GM21381 (cell line): Measurements from ENCODE around the gene ANKRD55.
"Not testable (repeated sequence)": the region's sequence is repeated elsewhere in the genome, so short reads cannot be mapped to it uniquely, and the experiment has no call there.

Experiments
- ATAC-seq: cut with Tn5 transposase; IDR thresholded peaks from one replicate; pipeline ENCODE4 v1.9.1; 2021; ENCODE audit warnings: mild to moderate bottlenecking, moderate library complexity; ENCODE audit not compliant: unreplicated experiment

Gene ANKRD55

DNA sequence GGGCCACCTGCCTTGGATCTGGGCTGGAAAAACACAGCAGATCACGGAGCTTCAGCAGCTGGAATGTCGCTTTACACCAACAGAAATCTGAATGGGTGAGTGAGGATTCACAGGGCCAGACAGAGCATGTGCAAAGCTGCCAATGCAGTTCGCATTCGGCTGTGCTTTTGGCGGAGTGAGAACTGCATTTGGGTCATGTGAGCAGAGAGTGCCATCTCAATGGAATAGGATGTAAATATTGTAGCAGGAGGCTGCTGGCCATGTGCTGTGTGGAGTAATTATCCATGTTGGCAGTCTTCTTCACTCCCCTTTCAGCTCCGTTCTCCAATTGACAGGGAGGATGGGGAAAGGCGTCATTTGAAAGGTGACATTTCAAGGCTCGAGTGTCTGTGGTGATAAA is at the start of gene ANKRD55:
TSS of gene ANKRD55 (minus strand) at position 101 of the 400 bp plus-strand sequence. CDS start 417 bp downstream, outside the sequence.
- no peak for ATAC-seq

DNA sequence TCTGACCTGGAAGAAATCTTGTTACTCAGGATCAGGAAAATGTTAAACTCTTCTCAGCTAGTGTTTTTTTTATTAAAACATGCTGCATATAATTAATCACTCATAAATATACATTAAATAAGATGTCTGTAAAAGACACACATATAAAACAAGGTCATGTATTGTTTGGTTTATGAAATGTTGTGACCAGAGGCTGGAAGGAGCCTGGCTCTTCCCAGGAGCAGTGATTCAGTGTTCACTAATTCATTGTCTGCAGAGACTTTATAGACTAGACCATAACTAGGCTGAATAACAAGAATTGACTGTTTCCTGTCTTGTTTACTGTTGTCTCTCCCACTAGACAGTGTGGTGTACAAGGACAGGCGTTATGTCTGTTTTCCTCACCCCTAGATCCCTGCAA is 49.1 kb upstream of the ANKRD55 start:
- no peak for ATAC-seq

DNA sequence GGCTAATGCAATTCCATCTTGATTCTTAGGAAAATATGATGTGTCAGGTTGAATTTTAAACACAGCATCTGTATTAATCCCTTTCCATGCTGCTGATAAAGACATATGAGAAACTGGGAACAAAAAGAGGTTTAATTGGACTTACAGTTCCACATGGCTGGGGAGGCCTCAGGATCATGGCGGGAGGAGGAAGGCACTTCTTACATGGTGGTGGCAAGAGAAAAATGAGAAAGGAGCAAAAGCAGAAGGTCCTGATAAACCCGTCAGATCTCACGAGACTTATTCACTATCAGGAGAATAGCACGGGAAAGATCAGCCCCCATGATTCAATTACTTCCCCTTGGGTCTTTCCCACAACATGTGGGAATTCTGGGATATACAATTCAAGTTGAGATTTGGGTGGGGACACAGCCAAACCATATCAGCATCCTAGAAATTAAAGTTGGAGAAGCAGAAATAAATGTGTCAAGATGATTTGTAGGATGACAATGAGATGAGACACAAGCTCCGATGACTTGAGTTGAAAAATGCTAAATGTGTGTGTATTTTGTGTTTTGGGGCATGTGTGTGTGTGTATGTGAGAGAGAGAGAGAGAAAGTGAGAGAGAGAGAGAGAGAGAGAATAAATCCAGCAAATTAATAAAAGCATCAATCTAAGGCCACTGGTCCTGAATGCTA is 48.5 kb upstream of the ANKRD55 start:
- ATAC-seq: no peak

DNA sequence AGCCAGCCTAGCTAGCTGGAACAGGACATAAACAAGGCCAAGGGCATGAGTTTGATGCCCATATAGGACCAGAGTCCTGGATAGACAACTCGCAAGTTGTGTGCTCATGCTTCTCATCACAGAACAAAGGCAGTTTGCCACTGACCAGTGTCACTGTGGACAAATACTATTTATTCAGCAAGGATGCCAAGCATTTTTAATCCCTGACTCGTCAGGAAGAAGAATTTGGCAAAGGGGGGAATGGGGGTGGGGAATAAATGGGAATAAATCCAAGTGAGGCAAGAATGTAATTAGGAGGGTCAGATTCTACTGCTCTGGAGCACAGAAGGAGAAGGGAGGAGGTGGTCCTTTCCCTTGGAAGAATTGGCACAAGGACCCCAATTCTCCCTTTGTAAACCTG is 46.8 kb upstream of the ANKRD55 start:
- no peak for ATAC-seq

DNA sequence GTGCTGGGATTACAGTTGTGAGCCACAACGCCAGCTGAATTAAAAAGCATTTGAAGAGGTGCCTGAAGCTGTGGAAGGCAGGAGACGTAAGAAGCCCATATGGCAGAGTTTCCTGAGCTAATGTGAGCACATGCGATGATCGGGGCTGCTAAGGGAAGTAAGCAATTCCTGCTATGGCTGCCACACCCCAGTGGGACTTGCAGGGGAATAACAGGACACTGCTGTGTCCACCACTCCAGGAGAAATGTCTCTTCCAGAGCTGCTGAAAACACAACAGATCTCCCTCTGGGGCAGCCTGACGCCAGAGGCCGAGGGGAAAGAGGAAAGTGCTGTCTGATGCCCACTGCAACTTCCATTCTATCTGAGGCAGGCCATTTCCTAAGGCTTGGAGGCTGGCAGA is 46.2 kb upstream of the ANKRD55 start:
- ATAC-seq: no peak

DNA sequence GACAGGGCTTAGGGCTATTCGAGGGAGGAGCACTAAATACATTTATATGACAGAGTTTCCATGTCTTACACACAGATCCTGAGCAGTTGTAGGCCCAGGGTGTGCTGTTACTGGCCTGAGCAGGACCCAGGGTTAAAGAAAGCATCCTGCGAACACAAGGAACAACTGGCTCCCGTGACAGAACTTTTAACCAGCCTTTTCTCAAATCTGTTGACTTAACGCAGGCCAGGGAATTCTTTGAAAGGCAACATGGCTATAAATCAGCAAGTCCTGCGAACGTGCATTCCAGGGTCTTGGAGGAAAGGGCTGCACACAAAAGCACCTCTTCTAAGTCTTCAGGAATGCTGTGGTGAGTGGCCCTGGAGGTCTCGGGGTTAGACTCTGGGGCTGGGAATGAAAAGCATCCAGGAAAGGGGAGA is 45.2 kb upstream of the ANKRD55 start:
- ATAC-seq: no peak

DNA sequence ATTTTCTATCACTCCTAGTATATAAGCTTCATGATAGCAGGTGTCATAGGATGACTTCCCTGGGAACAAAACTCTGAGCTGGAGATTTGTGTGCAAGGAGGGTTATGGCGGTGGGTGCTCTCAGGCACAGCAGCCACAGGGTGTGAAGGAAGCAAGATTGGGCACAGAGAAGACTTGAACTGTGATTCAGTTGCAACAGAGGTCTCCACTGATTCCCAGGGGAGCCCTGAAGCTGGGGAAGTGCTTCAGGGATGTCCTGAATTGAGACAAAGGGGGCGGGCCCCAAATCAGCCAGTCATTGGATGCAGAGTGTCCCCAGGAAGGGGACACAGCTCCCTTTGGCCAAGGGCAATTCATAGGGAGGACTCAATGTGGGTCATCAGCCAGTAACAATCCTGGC is 44.4 kb upstream of the ANKRD55 start:
- no peak for ATAC-seq

DNA sequence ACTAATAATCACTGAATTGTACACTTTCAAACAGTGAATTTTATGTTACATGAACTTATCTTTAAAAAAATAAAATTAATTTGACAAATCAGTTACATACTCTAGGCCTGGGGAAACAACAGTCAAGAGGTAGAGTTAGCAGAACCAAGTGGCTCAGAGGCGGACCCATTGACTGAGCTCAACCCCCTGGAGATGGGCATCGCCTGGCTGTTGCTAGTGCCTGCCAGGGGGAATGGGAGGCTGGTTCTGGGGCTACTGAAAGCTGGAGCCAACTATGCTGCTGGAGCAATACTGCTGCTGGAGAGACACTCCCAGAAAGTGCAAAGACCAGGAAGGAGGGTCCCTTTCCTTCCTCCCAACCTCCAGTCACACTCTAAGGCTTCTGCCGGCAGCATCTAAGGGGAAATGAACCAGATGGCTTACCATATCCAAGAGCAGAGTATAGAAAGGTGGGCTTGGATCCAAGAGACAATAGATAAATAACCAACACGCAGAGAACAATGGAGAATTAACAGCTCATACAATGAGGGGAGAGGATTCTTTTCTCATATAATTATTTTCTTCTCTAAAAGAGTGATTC is 40.3 kb upstream of the ANKRD55 start:
- ATAC-seq: no peak

DNA sequence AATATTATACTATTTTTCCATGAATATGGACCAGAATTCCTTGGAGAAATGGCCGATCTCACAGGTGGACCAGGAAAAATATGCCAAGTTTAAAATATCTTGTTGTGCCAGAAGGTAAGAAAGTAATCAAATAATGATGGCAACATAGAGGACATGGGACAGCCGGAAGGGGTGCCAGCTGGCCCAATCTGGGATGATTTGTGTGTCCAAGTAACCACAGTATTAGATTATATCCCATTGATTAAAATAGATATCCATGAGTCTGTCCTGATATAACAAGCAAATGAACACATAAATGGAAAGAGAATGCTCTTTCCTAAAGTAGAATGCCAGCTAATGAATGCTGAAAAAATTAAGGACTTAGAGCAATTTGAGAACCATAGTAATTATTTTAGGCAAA is 39.6 kb upstream of the ANKRD55 start:
- no peak for ATAC-seq

DNA sequence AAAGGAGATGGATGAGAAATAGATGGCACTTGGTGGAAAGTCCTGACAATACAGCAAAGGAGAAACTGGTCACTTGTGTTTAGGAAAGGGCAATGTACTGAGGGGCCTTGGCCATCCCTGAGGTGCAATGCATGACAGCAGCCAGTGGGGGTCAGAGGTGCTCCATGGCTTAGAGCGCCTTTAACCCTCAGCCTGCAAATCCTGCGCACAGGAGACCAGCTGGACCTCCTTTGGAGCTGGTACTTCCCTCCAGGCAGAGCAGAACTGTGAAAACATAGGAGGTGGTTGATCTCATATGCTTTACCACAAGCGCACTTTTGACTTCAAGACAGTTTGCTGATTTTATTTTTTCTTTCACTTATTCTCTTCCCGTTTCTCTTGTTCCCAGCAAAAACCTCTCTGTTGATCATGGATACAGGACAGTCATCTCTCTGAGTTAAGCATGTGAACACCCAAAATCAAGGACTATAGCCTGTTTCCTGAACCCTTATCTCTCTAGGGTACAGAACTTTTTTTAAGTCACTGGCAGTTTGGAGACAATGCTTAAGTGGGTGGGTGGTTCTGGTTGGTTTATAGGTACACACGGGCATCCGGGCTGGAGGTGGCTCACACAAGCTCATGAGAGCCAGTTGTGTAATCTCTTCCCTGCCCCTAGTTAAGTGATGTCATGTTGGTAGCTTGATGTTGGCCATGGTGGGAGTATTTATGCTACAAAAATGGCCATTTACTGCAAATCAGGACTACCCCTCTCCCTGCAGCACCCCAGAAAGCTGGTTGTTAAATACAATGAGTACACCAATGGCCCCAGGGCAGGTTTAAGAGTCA is 37.6 kb upstream of the ANKRD55 start:
- peak; percentile 87 for ATAC-seq

DNA sequence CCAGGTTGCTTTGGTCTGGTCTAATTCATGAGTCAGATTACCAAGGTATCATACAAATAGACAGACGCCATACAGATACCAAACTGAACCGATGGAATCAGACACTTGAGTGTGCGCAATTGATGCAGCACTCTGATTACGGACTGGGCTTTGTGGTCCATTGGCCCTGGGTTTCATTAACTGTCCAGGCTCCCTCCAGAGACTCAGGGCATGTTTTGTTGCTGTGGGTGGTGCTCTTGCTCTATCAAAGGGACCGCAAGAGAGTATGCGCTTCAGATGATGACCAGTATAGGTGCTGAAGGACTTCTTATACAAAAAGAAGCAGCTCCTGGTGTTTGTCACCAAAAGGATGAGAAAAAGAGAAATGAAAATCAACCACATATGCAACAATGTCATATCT is 36.9 kb upstream of the ANKRD55 start:
- no peak for ATAC-seq

DNA sequence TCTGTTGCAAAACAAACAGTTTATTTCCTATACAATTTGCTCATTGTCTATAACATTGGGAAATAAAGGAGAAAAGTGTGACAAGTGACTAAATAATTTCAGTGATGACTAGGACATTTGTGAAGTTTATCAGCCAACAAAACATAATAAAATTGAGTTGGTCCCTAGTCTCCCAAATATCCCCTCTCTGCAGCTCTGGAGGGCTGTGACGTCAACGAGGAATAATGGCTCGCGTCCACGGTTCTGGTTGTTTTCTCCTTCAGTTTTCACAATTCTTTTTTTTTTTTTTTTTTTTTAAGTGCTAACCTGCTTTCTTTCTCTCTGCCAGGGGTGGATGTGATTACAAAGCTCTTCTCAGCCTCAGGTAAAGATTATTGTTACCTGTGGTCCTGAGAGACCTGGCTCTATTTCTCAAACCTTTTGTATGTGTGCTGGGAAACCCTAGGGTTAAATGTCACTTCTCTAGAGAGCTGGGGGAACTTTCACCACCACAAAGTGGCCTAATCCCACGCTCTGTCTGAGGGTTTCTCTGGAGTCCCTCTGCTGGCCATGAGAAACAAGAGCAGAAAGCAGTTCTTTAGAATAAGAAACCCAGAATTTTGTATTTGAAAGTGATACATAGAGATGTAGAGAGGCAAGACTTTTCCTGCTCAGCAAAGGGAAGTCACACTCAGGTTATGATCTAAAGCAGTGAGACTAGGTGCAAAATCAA is 36.2 kb upstream of the ANKRD55 start:
- ATAC-seq: no peak

DNA sequence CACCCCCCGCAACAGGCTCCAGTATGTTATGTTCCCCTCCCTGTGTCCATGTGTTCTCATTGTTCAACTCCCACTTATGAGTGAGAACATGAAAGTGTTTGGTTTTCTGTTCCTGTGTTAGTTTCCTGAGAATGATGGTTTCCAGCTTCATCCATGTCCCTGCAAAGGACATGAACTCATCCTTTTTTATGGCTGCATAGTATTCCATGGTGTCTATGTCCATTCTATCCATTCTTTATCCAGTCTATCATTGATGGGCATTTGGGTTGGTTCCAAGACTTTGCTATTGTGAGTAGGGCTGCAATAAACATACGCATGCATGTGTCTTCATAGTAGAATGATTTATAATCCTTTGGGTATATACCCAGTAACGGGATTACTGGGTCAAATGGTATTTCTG is 35.6 kb upstream of the ANKRD55 start:
- not testable (repeated sequence) for ATAC-seq

DNA sequence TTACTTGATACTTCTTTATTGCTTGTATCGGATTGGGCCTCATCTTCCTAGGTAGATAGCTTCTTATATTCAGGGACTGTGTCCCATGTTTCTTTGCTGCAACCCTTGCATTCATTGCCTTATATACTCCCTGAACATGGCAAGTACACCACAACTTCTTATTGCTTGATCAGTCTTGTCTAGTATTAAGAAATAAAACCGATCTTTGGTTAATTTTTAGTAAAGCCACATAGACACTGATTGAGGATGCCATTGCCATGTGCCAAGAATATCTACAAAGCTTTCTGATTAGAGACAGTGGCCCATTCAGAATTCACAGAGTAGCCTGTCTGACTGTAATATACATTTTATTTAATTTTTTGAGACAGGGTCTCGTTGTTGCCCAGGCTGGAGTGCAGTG is 34.7 kb upstream of the ANKRD55 start:
- ATAC-seq: no peak

DNA sequence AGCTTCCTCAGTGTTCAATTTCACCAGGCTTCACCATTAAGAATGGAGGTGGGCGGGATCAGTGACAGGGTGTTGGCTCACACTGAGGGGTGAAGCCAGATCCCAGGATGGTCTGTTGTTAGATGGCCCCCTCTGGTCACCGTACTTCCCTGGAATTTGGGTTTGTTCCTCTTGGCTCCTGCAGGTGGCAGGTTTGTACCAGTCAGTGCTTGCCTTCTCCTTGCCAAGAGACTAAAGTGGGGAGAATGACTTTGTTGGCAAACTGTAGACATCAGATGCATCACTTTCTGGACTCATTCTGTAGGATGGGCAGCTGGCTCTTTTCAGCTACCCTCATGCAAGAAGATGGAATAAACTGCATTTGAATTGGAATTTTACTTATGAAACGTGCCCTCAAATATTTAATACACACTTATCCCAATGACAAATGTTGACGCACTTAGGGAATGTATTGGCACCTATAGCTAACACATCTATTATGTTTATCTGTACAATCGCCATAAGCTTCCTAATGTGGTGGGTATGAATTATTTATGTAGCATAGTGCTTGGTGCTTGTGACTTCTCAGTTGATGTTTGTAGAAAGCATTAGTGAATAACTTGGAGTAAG is 31.4 kb upstream of the ANKRD55 start:
- no peak for ATAC-seq

DNA sequence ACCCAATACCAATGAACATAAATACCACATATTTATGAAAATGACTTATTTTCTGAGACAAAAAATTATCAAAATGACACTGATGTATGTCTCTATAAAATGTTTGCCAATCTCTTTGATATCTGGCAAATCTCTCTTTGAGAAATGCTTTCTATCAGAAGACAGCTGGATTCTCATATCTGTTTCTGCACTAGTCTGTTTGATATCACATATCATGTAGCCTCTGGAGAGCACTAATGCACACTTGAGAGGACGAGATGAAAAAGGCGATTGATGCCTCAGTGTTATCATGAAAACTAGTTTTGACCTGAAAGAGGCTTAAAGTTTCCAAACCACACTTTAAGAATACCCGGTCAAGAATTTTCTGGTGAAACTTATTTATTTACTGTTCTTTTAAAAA is 29.1 kb upstream of the ANKRD55 start:
- ATAC-seq: no peak

DNA sequence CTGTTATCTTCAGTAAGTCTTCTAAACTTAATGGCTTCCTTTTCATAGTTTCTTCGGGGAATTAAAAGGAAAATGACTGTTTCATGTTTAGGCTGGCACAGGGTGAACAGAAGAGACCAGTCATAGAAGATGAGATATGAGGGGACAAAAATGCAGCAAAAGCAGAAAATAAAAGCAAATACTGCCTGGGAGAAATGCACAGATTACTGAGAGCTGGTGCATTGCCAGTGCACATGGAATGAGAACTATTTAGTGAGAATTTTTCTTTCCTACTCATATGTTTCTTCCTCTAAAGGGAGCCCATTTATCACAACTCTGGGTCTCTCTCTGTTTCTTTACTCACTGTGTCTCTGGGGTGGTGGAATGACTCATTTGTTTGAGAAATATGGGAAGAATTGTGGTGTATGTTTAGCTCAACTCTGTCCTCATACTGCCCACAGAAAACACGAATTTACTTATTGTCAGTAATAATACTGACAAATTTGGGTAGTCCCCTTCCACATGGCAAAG is 25.9 kb upstream of the ANKRD55 start:
- no peak for ATAC-seq

DNA sequence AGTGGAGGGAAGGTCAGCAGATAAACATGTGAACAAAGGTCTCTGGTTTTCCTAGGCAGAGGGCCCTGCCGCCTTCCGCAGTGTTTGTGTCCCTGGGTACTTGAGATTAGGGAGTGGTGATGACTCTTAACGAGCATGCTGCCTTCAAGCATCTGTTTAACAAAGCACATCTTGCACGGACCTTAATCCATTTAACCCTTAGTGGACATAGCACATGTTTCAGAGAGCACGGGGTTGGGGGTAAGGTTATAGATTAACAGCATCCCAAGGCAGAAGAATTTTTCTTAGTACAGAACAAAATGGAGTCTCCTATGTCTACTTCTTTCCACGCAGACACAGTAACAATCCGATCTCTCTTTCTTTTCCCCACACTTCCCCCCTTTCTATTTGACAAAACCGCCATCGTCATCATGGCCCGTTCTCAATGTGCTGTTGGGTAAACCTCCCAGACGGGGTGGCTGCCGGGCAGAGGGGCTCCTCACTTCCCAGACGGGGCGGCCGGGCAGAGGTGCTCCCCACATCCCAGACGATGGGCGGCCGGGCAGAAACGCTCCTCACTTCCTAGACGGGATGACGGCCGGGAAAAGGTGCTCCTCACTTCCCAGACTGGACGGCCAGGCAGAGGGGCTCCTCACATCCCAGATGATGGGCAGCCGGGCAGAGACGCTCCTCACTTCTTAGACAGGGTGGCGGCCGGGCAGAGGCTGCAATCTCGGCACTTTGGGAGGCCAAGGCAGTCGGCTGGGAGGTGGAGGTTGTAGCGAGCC is 24.8 kb upstream of the ANKRD55 start:
- not testable (repeated sequence) for ATAC-seq

DNA sequence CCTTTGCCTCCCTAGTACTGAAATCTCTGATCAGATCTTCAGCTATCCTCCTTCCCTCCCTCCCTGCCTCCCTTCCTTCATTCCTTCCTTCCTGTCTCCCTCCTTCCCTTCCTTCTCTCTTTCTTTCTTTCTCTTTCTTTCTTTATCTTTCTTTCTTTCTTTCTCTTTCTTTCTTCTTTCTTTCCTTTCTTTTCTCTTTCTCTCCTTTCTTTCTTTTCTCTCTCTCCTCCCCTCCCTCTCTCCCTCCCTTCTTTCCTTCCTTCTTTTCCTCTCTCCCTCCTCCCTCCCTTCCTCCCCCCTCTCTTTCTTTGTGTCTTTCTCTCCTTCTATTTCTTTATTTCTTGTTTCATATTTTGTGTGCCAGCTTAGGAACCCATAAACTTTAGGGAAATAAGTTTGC is 23.9 kb upstream of the ANKRD55 start:
- ATAC-seq: no peak

DNA sequence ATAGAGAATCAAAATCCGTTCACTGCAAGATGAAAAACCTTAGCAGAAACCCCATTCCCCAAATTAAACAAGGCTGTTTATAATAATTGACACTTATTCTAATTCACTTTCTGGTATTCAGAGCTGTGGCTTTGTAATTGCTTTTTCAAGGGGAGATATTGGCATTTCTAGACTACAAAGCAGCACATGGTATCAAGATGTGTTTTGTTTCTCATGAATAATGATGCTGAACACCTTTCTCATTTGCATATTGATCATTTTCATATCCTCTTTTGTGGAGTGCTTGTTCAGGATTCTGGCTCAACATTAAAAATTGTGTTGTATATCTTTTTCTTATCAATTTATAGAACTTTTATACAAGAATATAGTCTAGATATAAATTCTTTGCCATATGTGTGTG is 22.4 kb upstream of the ANKRD55 start:
- ATAC-seq: no peak
